GM12878 (cell line): ENCODE results near the gene PTPRN2. TPM values are rescaled to one million over a fixed set of nuclear protein-coding genes. Genes with fewer than 3 reads are reported as not detected.

Experiments
- ATAC-seq: fragments of 200-7000 bp; cut with Tn5 transposase; 3 replicates; pipeline ENCODE4 v1.9.1; 2020; ENCODE audit warnings: mild to moderate bottlenecking, moderate library complexity
- BruUV-seq: library from RNA; stranded (reverse); fragments of 400-500 nt; replicated peaks from 2 replicates; lab custom pipeline; 2021; lab: Mats Ljungman, UMichigan
- CTCF ChIA-PET: fragments of 300-600 bp; sonication (Branson Sonifier 250); formaldehyde crosslinking; extraction: SDS; loops from one replicate; lab custom pipeline; 2021; ENCODE audit warnings: inconsistent platforms; lab: Yijun Ruan, JAX
- POLR2A ChIA-PET: fragments of 350-600 bp; formaldehyde crosslinking; extraction: SDS; loops from one replicate; lab custom pipeline; 2021; ENCODE audit warnings: inconsistent platforms; lab: Charles Lee
- RAD21 ChIA-PET: fragments of 300-600 bp; sonication (Branson Sonifier 250); formaldehyde crosslinking; loops from one replicate; lab custom pipeline; 2023; ENCODE audit warnings: antibody characterized with exemption; ENCODE audit not compliant: unreplicated experiment; lab: Charles Lee
- SMC1A ChIA-PET: fragments of 300-600 bp; sonication (Branson Sonifier 250); formaldehyde crosslinking; loops from one replicate; lab custom pipeline; 2023; ENCODE audit not compliant: unreplicated experiment, uncharacterized antibody; lab: Charles Lee
- DNase-seq: peaks from one replicate; pipeline ENCODE4 v3.0.0-alpha.2; 2011; ENCODE audit warnings: low read depth, low spot score
- FAIRE-seq: peaks from 3 replicates; lab custom pipeline; 2011; peaks lifted over from hg19 to GRCh38; lab: Jason Lieb, UNC
- H2AFZ ChIP-seq: 2 replicates; pipeline ENCODE4 v1.6.0; 2011; ENCODE audit warnings: low read depth, low read length, control low read depth; ENCODE audit not compliant: control insufficient read depth
- H3K27ac ChIP-seq: 2 replicates; pipeline ENCODE4 v1.5.1; 2011; ENCODE audit warnings: control low read depth; ENCODE audit not compliant: control insufficient read depth, insufficient read depth
- H3K27me3 ChIP-seq, 2 experiments: replicated peaks in 1 of 2; 2 replicates each; pipeline versions ENCODE4 v1.6.0 to v1.6.1; 2011; ENCODE audit warnings: low read length in 1 of 2; ENCODE audit not compliant: control insufficient read depth in 2 of 2, insufficient read depth in 2 of 2
- H3K36me3 ChIP-seq, 2 experiments: 2 replicates each; pipeline ENCODE4 v1.5.1; 2011; ENCODE audit warnings: low read length in 1 of 2; ENCODE audit not compliant: control insufficient read depth in 2 of 2, insufficient read depth in 2 of 2
- H3K4me1 ChIP-seq: 2 replicates; pipeline ENCODE4 v1.6.1; 2011; ENCODE audit warnings: mild to moderate bottlenecking, low read length, moderate library complexity, mixed read lengths; ENCODE audit not compliant: control insufficient read depth, insufficient read depth
- H3K4me2 ChIP-seq: 2 replicates; pipeline ENCODE4 v1.6.0; 2011; ENCODE audit warnings: control low read depth; ENCODE audit not compliant: control insufficient read depth, insufficient read depth
- H3K4me3 ChIP-seq: fragments of 200-600 bp; sonication (generic); 2 replicates; pipeline ENCODE4 v1.5.1; 2016
- H3K79me2 ChIP-seq: 2 replicates; pipeline ENCODE4 v1.6.0; 2011; ENCODE audit warnings: low read length; ENCODE audit not compliant: control insufficient read depth, insufficient read depth
- H3K9ac ChIP-seq: 2 replicates; pipeline ENCODE4 v1.8.0; 2011; ENCODE audit warnings: low read length, control low read depth, mixed read lengths; ENCODE audit not compliant: control insufficient read depth, insufficient read depth
- H3K9me3 ChIP-seq: replicated peaks from 3 replicates; pipeline ENCODE4 v1.5.1; 2011; ENCODE audit warnings: mild to moderate bottlenecking, low read length; ENCODE audit not compliant: control insufficient read depth, insufficient read depth
- H4K20me1 ChIP-seq: 2 replicates; pipeline ENCODE4 v1.6.0; 2011; ENCODE audit not compliant: control insufficient read depth, insufficient read depth
- HDGF ChIP-seq: fragments of 450-650 bp; IDR thresholded peaks from 2 replicates; pipeline ENCODE4 v1.6.1; 2016; ENCODE audit warnings: antibody characterized with exemption
- RCOR1 ChIP-seq: conservative IDR thresholded peaks from 2 replicates; pipeline ENCODE4 v1.6.1; 2012; ENCODE audit warnings: low read depth, low read length, improper control_type of control experiment
- SMC3 ChIP-seq: IDR thresholded peaks from 2 replicates; pipeline ENCODE4 v1.6.1; 2011; ENCODE audit warnings: low read length, improper control_type of control experiment, borderline replicate concordance
- SREBF2 ChIP-seq: IDR thresholded peaks from 2 replicates; pipeline ENCODE4 v1.6.1; 2012; ENCODE audit warnings: mild to moderate bottlenecking, low read length
- USF1 ChIP-seq: IDR thresholded peaks from 2 replicates; pipeline ENCODE4 v1.6.1; 2011; ENCODE audit warnings: borderline replicate concordance, low read depth, mild to moderate bottlenecking, moderate library complexity, mixed read lengths, low read length; ENCODE audit not compliant: insufficient read depth; ENCODE audit errors: extremely low read length
- WRNIP1 ChIP-seq: IDR thresholded peaks from 2 replicates; pipeline ENCODE4 v1.6.1; 2011; ENCODE audit warnings: low read depth, low read length, improper control_type of control experiment, borderline replicate concordance
- ZNF622 ChIP-seq: fragments of 450-650 bp; IDR thresholded peaks from 2 replicates; pipeline ENCODE4 v1.6.1; 2017; ENCODE audit warnings: mild to moderate bottlenecking, inconsistent platforms
- WGBS: methylation state at CpG from one replicate; pipeline ENCODE4 v1.1.6; 2016; ENCODE audit warnings: low lambda C conversion rate; ENCODE audit not compliant: insufficient replicate concordance, insufficient coverage; ENCODE audit errors: missing lambda C conversion rate; 5-methylcytosine and 5-hydroxymethylcytosine counted together
- in situ Hi-C: fragments of 300-500 bp; cut with MboI; formaldehyde crosslinking; loops from 9 replicates; pipeline ENCODE4 v1.14.3; 2018; ENCODE audit warnings: mixed read lengths
- intact Hi-C: fragments of 100-400 bp; cut with micrococcal nuclease; formaldehyde crosslinking; loops from one replicate; pipeline ENCODE4 v1.14.2; 2022; ENCODE audit not compliant: unreplicated experiment
- polyA plus RNA-seq, 11 experiments: library from polyadenylated mRNA; depleted of rRNA in 4 of 11; unstranded in 6 of 11; stranded (reverse) in 5 of 11; fragments of >200 nt; fragmentation: Nextera tagmentation in 4 of 11; fragmentation: Illumina TruSeq in 1 of 11; extraction: Ambion mirVana in 4 of 11; extraction: Trizol in 1 of 11; gene quantifications; 1 replicate in 1 of 11; 2 replicates in 10 of 11; pipeline versions ENCODE4 v1.2.1 to v1.2.3, GENCODE V29; 2011 to 2016; ENCODE audit warnings: inconsistent platforms in 2 of 11, missing spikeins in 2 of 11, low read depth in 1 of 11
- total RNA-seq, 4 experiments: library from RNA; depleted of rRNA in 3 of 4; stranded (reverse); fragments of >200 nt in 3 of 4; fragmentation: Illumina TruSeq in 1 of 4; extraction: Trizol in 1 of 4; gene quantifications; 2 replicates each; pipeline versions ENCODE4 v1.2.1 to v1.2.3, GENCODE V29; 2013 to 2021
- TF ChIP-seq, protein P1 (sequence below): fragments of 450-650 bp; IDR thresholded peaks from 2 replicates; pipeline ENCODE4 v1.6.1; 2018; ENCODE audit warnings: borderline replicate concordance, mild to moderate bottlenecking; ENCODE audit not compliant: partially characterized antibody
- TF ChIP-seq, protein P2 (sequence below): fragments of 450-650 bp; IDR thresholded peaks from 2 replicates; pipeline ENCODE4 v1.6.1; 2017; ENCODE audit warnings: borderline replicate concordance

PTPRN2 gene
- total and polyA plus RNA-seq, 10 of the 15 experiments (the other 5 are each of a cell fraction or from before 2014, with no cell fraction given) = 5.4 TPM; not detected in 9

DNA sequence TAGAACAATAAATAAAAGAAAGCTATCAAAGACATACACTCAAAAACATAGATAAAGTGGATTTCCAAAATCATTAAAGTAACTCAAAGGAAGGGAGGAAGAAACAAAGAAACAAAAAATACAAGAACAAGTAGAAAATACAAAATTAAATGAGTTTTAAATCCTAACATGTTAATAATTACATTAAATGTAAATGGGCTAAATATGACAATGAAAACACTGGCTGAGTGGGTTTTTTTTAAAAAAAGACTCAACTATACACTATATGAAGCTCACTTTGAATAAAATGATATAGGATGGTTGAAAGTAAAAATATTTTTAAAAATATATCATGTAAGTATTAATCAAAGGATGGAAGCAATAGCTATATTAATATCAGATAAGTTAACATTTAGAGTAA lies 371.4 kb downstream of the PTPRN2 start (continued):
- TF ChIP-seq, protein P1, sequence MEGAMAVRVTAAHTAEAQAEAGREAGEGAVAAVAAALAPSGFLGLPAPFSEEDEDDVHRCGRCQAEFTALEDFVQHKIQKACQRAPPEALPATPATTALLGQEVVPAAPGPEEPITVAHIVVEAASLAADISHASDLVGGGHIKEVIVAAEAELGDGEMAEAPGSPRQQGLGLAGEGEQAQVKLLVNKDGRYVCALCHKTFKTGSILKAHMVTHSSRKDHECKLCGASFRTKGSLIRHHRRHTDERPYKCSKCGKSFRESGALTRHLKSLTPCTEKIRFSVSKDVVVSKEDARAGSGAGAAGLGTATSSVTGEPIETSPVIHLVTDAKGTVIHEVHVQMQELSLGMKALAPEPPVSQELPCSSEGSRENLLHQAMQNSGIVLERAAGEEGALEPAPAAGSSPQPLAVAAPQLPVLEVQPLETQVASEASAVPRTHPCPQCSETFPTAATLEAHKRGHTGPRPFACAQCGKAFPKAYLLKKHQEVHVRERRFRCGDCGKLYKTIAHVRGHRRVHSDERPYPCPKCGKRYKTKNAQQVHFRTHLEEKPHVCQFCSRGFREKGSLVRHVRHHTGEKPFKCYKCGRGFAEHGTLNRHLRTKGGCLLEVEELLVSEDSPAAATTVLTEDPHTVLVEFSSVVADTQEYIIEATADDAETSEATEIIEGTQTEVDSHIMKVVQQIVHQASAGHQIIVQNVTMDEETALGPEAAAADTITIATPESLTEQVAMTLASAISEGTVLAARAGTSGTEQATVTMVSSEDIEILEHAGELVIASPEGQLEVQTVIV = no peak
- TF ChIP-seq WRNIP1 = no peak

DNA sequence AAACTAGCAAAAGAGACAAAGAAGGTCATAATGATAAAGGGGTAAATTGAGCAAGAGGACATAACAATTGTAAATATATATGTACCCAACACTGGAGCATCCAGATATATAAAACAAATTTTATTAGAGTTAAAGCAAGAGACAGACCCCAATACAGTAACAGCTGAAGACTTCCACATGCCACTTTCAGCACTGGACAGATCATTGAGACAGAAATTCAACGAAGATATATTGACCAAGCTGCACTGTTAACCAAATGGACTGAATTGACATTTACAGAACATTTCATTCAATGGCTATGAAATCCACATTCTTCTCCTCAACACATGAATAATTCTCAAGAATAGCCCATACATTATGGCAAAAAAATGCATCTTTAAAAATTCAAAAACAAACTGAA lies 378.2 kb downstream of the PTPRN2 start:
- no peak overlapping the region for H3K27ac ChIP-seq
- no peaks in the 10 kb centered on the region for H3K4me1 ChIP-seq
- BruUV-seq = no TSS peak
- ChIA-PET SMC1A (no interaction called here), POLR2A (no interaction called here), CTCF (no interaction called here), RAD21 (no interaction called here)
- H3K4me2 ChIP-seq = no peak overlapping the region
- in situ Hi-C loops (no loop called here), intact Hi-C loops (no loop called here)
- no peak overlapping the region for H3K4me3 ChIP-seq
- no peaks in the 10 kb centered on the region for H3K27me3 ChIP-seq
- H3K79me2 ChIP-seq = no peaks in the 10 kb centered on the region
- H3K9me3 ChIP-seq = no peaks in the 10 kb centered on the region
- WGBS = 0% methylated on average over 1 of the region's 1 CpG
- FAIRE-seq (no peak), ATAC-seq (no peak), DNase-seq (no peak)
- no peaks in the 10 kb centered on the region for H3K36me3 ChIP-seq
- no peak overlapping the region for H3K9ac ChIP-seq
- TF ChIP-seq SREBF2 = no peak
- TF ChIP-seq, protein P2, sequence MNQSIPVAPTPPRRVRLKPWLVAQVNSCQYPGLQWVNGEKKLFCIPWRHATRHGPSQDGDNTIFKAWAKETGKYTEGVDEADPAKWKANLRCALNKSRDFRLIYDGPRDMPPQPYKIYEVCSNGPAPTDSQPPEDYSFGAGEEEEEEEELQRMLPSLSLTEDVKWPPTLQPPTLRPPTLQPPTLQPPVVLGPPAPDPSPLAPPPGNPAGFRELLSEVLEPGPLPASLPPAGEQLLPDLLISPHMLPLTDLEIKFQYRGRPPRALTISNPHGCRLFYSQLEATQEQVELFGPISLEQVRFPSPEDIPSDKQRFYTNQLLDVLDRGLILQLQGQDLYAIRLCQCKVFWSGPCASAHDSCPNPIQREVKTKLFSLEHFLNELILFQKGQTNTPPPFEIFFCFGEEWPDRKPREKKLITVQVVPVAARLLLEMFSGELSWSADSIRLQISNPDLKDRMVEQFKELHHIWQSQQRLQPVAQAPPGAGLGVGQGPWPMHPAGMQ = no peak
- no peak for TF ChIP-seq USF1
- no peak for TF ChIP-seq RCOR1
- no peak for TF ChIP-seq ZNF622
- no peak for TF ChIP-seq HDGF
- no peak for TF ChIP-seq SMC3
- no peaks in the 10 kb centered on the region for H4K20me1 ChIP-seq
- H2AFZ ChIP-seq = no peak overlapping the region
